Stimulated activated CD4-positive, alpha-beta T cell treated with anti-CD3 and anti-CD28 coated beads, Interleukin-4, amount 100 ng/mL, for 4 hours (primary cell): ENCODE data around the gene MLXIPL.
"Not testable (repeated sequence)": the region's sequence is repeated elsewhere in the genome, so short reads cannot be mapped to it uniquely, and the experiment has no call there.

Source experiments
- DNase-seq, 2 experiments: peaks; one replicate each; pipeline ENCODE4 v3.0.0-alpha.2; 2020

The MLXIPL gene

DNA sequence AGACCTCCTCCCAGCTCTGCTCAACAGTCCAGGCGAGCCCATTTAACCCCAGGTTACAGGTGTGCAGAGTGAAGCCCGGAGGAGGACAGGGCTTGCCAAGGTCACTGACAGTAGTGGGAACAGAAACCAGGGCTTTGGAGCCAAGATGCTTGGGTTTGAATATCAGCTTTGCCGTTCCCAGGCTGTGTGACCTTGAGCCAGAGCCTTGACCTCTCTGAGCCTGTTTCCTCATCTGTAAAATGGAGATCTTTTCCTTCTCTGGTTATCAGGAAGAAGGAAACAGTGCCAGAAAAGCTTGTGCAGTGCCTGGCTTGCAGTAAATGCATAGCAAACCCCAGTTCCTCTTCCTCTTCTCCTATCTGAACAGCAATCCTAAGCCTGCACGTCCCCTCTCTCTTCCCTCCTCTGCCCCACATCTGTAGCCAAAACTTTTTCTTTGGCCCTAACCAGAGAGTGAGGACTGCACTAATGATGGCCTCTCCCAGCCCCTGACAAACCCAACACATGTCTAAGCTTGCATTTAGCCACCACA, 21.4 kb upstream of the MLXIPL start:
- no peak for DNase-seq

DNA sequence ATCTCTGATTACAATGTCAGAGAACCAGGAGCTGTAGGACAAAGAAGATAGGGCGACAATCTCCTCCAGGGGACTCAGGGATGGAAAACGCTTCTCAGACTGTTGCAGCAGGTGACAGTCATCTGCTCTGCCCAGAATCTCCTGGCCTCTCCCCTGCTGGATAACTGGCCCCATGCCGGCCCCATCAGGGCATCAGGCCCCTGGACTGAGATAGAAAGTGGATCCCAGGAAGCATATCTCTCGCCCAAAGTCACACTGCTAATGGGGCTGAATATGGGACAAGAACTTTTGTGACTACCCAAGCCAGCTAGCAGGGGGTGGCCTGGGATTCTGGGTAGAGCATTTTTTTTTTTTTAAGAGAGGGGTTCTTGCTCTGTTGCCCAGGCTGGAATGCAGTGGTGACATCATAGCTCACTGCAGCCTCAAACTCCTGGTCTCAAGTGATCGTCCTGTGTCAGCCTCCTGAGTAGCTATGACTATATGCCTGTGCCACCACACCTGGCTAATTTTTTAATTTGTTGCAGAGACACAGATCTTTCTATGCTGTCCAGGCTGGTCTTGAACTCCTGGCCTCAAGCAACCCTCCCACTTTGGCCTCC, 20.5 kb upstream of the MLXIPL start:
- DNase-seq, result no peak

DNA sequence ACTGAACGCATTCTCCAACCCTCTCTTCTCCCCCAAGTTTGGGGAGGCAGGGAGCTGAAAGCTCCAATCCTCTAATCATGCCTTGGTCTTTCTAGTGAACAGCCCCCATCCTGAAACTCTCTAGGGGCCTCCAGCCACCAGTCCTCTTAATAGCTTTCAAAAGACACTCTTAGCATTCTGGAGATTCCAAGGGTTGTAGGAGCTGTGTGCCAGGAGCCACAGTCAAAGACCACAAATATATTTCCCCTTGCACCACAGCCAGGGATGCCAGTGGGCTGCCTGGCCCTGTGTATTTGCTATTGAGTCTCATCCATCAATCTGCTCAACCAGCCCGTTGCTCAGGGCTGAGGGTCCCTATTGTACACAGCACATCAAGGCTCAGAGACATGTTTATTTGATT, 18.5 kb upstream of the MLXIPL start:
- DNase-seq, result no peak

DNA sequence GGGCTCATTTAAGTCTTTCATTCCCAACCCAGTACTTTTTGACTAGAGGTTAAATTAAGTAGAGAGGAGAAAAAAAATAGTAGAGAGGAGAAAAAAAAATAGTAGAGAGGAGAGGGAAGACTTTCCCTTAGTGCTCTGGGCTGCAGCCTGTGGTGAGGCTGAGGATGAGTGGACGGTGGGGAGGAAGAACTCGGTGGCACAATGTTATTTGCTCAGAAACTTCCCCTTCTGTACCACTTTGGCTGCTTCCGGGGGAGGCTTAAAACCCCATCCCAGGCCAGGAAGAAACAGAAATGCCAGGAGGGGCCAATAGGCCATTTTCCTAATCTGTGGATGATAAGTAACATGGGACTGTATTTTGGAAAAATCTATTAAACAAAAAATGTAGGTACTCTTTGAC, 14.6 kb upstream of the MLXIPL start:
- no peak for DNase-seq

DNA sequence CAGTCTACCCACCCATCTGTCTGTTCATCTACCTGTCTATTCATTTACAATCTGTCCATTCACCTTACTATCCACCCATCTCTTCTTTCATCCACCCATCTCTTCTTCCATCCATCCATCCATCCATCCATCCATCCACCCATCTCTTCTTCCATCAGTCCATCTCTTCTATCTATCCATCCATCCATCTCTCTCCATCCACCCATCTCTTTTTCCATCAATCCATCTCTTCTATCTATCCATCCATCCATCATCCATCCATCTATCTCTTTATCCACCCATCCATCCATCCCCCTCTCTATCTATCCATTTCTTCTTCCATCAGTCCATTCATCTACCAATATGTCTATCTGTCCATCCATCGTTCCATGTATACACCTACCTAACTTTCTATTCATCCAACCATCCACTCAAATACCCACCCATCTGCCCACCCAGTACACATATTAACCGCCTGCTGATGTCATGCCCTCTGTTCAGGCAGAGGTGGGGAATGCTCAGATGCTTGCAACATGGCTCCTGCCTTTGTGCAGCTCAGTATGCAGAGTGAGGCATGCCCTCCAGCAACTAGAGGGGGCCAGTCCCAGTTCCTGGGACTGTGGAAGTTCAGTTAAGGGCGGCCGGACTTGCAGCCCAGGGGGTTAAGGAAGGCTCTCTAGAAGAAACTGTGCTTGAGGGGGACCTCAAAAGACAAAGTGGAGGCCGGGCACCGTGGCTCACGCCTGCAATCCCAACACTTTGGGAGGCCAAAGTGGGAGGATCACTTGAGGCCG, 11.3 kb upstream of the MLXIPL start:
- no peak for DNase-seq

DNA sequence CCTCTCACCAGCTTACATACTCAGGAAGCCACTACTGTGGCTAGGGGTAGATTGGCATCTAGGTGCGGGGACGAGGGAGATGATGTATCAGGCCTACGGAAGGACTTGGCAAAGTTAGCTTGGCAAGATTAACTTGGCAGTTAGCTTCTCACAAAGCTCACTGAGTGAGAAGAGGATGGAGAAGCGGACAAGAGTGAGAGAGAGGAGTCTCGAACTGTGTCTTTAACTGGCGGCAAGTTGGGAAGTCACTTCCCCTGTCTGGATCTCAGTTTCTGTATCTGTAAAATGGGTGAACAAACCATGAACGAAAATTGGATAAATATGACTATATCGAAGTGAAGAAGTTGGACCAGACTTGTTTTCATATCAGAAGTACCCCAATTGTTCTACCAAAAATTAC, 9.5 kb upstream of the MLXIPL start:
- no peak for DNase-seq

DNA sequence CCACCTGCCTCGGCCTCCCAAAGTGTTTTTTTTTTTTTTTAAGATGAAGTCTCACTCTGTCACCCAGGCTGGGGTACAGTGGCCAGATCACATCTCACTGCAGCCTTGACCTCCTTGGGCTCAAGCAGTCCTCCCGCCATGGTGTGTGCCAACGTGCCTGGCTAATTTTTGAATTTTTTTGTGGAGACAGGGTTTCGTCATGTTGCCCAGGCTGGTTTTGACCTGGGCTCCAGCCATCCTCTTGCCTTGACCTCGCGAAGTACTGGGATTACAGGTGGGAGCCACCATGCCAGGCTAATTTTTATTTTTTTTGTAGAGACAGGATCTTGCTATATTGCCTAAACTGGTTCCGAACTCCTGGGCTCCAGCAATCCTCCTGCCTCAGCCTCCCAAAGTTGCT, 9.0 kb upstream of the MLXIPL start:
- no peak for DNase-seq

DNA sequence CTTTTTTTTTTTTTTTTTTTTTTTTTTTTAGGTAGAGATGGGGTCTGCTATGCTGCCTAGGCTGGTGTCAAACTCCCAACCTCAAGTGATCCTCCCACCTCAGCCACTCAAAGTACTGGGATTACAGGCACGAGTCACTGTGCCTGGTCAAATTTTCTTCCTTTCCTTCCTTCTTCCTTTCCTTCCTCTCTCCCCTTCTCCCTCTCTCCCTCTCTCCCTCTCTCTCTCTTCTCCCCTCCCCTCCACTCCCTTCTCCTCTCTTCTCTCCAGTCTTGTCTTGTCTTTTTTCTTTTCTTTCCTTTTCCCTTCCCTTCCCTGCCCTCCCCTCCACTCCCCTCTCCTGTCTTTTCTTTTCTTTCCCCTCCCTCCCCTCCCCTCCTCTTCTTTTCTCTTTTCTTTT, 7.2 kb upstream of the MLXIPL start:
- DNase-seq, result no peak

DNA sequence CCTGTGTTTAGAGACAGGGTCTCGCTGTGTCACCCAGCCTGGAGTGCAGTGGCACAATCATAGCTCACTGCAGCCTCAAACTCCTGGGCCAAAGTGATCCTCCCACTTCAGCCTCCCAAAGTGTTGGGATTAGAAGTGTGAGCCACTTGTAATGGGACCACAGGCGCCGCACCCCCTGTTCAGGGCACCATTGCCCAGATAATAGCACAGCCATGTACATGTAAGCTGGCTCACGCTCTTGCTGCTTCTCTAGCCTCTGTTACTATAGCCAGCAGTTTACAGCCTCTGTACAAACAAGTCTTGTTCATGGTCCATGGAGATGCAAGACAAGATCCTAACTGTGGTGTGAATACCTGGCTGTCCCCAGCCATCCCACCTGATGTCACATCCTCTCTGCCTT, 4.2 kb upstream of the MLXIPL start:
- DNase-seq, result no peak

DNA sequence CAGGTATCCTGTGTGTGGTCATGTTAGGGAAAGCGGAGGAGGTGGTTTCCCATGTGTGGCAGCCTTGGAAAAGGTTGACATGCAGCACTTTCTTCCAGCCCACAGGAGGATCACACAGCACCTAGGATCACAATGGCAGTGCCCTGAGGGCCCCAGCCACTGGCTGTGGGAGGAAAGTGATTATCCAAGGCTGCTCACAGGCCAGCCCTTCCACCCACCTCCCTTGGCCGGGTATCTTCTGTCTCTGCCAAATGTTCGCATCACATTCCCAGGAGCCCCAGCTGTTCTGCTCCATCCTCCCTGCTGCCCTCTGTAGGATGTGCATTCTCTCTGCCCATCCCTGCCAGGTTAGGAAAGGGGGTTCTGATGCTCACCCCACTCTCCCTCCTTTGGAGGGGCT, 2.5 kb upstream of the MLXIPL start:
- no peak for DNase-seq

DNA sequence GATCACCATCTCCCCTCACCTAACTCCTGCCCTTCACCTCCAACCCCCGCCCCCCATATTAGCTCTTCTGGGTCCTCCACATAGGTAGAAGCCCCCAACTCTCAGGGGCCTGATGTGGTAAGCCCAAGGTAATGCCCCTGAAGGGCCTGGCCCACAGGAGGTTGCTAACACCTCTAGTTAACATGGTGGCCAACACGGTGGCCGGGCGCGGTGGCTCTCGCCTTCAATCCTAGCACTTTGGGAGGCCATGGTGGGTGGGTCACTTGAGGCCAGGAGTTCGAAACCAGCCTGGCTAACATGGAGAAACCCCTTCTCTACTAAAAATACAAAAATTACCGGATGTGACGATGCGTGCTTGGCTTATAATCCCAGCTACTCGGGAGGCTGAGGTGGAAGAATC, 954 bp upstream of the MLXIPL start:
- no peak for DNase-seq

DNA sequence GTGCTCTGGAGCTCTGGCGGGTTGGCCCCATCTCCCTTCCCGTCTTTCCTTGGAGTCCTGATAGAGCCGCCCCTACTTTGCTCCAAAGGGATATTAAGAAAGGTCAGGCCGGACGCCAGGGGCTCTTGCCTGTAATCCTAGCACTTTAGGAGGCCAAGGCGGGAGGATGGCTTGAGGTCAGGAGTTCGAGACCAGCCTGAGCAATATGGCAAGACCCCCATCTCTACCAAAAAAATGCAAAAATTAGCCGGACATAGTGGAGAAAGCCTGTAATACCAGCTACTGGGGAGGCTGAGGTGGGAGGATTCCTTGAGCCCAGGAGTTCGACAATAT, 313 bp upstream of the MLXIPL start:
- DNase-seq, result no peak

DNA sequence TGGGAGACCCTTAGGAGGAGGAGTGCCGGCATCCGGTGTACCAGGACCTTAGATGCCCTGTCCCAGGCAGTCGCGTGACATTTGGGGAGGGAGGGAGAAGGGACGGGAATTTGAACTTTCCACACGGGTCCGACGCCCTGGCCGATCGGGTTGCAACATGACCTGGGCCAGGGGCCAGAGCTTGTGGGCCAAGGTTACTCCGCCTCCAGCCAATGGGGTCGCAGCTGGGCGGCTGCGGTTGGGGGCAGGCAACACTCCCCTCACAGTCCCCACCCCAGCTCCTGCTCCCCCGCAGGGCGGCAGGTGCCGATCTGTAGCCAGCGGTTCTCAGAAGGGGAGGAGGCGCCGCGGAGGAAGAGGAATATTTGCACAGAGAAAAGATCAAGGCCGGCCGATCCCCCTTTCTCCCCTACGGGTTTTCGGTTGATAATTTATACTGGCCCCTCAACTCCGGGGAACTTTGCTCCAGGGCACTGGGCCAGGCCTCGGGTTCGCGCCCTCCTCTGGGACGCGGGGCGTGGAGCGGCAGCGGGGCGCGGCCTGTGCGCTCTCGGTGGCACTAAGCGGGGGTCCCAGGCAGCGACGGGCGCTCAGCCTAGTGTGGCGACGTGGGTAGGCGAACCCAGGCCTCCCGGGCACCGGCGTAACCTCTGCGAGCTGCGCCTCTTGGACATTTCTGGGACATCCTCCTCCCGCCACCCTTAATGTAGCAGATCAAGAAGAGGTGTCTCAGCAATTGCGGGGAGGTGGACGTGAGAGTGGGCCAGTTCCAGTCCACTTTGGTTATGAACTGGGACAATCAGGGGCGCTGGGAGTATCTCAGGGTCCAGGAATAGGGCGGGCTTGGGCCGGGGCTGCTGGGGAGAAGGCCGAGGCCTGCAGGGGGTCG, 1.2 kb downstream of the MLXIPL start:
- DNase-seq, result no peak

DNA sequence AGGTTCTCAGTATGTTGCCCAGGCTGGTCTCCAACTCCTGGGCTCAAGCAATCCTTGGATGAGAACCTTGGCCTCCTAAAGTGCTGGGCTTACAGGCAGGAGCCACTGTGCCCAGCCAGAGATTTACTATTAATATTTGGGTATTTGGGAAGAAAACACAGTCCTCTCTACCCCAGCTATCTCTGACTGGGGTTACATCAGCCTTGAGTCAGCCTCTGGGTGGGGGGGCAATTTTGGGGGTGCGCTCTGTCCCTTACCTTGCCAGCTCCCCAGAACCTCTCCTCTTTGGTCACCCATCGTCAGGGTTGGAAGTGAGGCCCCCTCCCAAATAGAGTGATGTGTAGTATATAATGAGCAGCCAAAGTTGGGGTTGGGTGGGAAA, 1.8 kb downstream of the MLXIPL start:
- DNase-seq, result no peak

DNA sequence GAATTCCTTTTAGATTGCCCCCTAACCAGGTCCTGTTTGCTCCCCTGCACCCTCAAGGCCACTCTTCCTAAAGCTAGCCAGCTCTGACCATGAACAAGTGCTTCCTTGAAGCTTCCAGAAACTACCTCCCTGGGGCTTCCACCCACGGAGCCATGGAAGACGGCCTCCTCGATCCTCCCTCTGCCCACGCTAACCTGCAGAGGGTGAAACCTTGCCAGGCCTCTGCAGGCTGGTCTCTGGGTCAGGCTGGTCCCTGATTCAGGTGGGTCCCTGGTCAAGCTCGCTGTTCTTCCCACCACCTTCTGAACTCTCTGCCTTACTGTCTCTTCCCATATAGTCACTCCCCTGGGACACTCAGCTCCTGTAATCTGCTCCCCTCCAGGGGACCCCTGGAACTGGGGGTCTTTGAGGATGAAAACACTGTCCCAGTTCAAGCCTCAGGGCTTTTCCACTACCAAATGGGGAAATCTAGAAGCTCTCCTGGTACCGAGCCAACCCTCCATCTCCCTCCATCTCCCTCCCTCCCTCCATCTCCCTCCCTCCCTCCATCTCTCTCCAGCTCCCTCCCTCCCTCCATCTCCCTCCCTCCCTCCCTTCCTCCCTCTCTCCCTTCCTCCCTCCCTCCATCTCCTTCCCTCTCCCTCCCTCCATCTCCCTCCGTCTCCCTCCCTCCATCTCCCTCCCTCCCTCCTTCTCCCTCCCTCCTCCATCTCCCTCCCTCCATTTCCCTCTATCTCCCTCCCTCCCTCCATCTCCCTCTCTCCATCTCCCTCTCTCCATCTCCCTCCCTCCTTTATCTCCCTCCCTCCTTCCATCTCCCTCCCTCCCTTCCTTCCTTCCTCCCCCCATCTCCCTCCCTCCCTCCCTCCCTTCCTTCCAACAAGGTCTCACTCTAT, 2.9 kb downstream of the MLXIPL start:
- DNase-seq, result no peak

DNA sequence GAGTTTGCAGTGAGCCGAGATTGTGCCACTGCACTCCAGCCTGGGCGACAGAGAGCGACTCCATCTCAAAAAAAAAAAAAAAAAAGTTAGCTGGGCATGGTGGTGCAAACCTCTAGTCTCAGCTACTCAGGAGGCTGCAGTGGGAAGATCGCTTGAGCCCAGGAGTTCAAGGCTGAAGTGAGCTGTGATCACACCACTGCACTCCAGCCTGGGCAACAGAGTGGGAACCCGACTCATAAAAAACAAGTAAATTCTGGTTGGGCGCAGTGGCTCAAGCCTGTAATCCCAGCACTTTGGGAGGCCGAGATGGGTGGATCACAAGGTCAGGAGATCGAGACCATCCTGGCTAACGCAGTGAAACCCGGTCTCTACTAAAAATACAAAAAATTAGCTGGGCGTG, 4.9 kb downstream of the MLXIPL start:
- not testable (repeated sequence) for DNase-seq

DNA sequence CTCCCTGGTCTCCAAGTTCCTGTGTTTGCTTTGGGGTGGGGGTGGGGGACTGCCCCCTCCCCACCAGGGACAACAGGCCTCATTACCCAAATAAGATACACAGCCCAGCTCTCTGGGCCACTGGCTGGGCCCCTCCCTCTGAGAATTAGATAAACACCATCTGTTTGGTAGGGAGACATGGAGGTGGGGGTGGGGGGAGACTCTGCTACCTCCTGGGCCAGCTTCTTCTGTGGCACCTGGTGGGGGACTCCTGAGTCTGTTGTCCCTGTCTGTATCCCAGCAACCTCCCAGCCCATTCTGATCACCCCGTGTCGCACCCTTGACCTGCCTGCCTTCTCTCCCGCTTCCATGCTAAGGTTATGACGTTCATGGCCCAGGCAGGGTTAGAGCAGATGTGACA, 5.8 kb downstream of the MLXIPL start:
- no peak for DNase-seq

DNA sequence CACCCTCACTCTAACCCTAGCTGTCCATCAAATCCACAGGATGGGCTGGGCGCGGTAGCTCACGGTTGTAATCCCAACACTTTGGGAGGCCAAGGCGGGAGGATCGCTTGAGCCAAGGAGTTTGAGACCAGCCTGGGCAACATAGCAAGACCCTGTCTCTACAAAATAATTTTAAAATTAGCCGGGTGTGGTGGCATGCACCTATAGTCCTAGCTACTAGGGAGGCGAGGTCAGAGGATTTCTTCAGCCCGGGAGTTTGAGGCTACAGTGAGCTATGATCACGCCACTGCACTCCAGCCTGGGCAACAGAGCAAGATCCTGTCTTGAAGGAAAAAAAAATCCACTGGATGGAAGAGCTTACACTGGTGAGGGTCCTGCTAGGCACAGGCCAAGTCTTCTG, 6.8 kb downstream of the MLXIPL start:
- DNase-seq, result not testable (repeated sequence)

DNA sequence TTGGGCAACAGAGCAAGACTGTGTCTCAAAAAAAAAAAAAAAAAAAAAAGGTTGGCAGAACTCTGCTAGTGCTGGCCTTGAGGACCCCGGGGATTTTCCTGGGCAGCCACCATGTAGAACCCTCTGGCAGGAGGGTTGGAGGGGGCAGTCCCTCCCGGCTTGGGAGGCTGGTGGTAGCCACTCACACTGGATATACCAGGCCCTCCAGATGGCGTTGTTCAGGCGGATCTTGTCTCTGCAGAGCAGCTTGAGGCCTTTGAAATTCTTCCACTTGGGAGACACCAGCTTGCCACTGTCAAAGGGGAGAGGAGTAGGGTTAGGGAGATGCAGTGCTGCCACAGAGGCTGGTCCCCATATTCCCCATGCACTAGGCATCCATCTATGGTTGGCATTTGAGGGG, 8.4 kb downstream of the MLXIPL start:
- DNase-seq, result no peak

DNA sequence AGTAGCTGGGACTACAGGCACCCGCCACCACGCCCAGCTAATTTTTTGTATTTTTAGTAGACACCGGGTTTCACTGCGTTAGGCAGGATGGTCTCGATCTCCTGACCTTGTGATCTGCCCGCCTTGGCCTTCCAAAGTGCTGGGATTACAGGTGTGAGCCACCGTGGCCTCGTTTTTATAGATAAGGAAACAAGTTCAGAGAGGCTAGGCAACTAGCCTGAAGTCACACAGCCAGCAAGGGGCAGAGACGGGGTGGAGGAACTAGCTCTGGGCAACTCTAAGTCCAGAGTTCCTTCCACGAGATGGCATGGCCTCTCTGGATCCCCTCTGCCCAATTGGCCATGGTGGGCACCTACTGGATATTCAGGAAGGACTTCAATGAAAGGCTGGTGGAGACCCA, 9.4 kb downstream of the MLXIPL start:
- not testable (repeated sequence) for DNase-seq

DNA sequence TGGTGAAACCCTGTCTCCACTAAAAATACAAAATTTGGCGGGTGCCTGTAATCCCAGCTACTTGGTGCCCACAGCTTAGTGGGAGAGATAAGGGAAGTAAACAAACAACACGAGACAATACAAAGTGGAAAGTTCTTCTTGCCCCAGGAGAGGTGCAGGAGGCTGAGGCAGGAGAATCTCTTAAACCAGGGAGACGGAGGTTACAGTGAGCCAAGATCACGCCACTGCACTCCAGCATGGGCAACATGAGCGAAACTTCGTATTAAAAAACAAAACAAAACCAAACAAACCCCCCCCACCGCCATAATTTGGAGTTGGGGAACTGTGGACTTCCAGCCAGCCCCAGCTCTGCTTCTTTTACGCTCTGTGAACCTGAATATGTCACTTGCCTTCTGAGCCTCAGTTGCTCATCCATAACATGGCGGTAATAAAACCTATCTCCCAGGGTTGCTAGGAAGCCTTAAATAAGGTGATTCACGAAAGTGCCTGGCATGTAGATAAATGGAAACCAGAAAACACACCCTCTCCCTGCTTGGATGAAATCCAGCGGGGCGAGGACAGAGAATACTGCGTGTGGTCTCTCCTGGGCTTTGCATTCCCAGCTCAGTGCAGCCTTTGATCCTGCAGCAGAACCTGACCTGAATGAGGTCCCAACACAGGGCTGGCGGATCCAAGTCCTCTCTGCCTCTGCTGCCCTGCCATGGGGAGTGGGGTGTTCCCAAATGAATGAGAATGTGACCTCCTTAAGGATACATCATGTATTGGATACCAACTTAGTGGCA, 10.2 kb downstream of the MLXIPL start:
- DNase-seq, result no peak
